KOPT-K1 (cell line): ENCODE measurements around the gene SELL.
"Not testable (repeated sequence)": the region's sequence is repeated elsewhere in the genome, so short reads cannot be mapped to it uniquely, and the experiment has no call there.

Experiments
- H3K27ac ChIP-seq: fragments of 200-600 bp; sonication (generic); 2 replicates; pipeline ENCODE4 v1.5.1; 2016; ENCODE audit warnings: antibody characterized with exemption, mild to moderate bottlenecking, low read depth, low read length; ENCODE audit not compliant: poor library complexity, severe bottlenecking
- H3K36me3 ChIP-seq: fragments of 200-600 bp; sonication (generic); 2 replicates; pipeline ENCODE4 v1.5.1; 2017; ENCODE audit warnings: antibody characterized with exemption, mild to moderate bottlenecking, low read length, moderate library complexity; ENCODE audit not compliant: insufficient read depth
- H3K9me3 ChIP-seq: fragments of 200-600 bp; sonication (generic); 2 replicates; pipeline ENCODE4 v1.5.1; 2017; ENCODE audit warnings: antibody characterized with exemption, low read length, mild to moderate bottlenecking; ENCODE audit not compliant: insufficient read depth, poor library complexity, severe bottlenecking

The SELL gene

GRCh38 chr1:169692756-169693460 lies 18.5 kb downstream of the SELL start:
- Histone ChIP-seq H3K27ac (peak overlapping the region; percentile 96), H3K36me3 (peaks cover 27% of the 10 kb centered on the region), H3K9me3 (no peaks in the 10 kb centered on the region)

DNA sequence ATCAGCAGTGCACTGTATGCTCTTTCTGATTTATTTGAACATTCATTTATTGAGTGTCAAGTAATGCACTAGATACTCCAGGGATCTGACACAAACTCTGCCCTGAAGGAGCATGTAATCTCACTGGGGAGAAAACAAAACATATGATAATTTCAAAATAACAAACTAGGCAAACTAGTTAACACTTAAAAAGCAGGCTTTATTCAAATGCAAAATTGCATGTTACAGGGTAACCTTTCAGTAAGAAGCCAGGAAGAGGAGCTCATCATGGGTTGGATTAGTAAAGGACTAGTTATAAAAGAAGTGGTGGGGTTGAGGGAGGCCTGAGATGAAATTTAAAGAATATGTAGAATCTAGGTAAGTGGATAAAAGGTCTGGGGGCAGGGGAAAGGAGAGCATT lies 20.9 kb downstream of the SELL start:
- H3K27ac ChIP-seq: peak overlapping the region; percentile 96
- no peaks in the 10 kb centered on the region for H3K9me3 ChIP-seq
- H3K36me3 ChIP-seq: peaks cover 22% of the 10 kb centered on the region

DNA sequence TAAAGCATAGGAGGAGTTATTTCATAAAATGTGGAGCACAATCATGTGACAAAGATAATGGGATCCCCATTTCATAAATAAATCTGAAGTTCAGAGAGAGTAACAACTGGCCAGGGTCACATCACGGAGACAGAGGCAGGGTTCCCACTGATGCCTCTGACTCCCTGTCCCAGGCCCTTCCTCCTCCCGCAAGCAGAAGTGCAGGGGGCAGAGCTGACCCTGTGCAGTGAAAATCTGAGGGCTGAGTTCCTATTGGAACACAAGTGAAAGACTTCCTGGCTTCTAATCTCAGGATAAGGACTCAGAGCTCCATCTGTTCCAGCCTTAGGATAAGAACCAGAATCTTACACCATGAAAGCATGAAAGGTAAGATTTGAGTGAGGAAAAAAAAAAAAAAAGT lies 22.0 kb downstream of the SELL start:
- Histone ChIP-seq H3K36me3 (peaks cover 16% of the 10 kb centered on the region), H3K9me3 (no peaks in the 10 kb centered on the region), H3K27ac (peak overlapping the region; percentile 96)

DNA sequence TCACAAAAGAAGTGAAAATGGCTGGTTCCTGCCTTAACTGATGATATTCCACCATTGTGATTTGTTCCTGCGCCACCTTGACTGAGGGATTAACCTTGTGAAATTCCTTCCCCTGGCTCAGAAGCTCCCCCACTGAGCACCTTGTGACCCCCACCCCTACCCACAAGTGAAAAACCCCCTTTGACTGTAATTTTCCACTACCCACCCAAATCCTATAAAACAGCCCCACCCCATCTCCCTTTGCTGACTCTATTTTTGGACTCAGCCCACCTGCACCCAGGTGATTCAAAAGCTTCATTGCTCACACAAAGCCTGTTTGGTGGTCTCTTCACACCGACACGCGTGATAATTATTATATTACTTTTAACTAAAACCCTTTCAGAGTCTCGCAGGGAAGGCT lies 23.0 kb downstream of the SELL start:
- peaks cover 16% of the 10 kb centered on the region for H3K36me3 ChIP-seq
- not testable (repeated sequence) for H3K9me3 ChIP-seq, H3K27ac ChIP-seq

GRCh38 chr1:169683661-169684060 lies 27.8 kb downstream of the SELL start:
- Histone ChIP-seq H3K36me3 (no peaks in the 10 kb centered on the region), H3K27ac (no peak overlapping the region), H3K9me3 (no peaks in the 10 kb centered on the region)

GRCh38 chr1:169683168-169683567 lies 28.3 kb downstream of the SELL start:
- not testable (repeated sequence) for H3K27ac ChIP-seq, H3K36me3 ChIP-seq, H3K9me3 ChIP-seq

- Histone ChIP-seq H3K27ac (no peak overlapping the region), H3K36me3 (no peaks in the 10 kb centered on the region), H3K9me3 (no peaks in the 10 kb centered on the region)
These were observed 29.3 kb downstream of the SELL start for GRCh38 chr1:169682071-169682470.

DNA sequence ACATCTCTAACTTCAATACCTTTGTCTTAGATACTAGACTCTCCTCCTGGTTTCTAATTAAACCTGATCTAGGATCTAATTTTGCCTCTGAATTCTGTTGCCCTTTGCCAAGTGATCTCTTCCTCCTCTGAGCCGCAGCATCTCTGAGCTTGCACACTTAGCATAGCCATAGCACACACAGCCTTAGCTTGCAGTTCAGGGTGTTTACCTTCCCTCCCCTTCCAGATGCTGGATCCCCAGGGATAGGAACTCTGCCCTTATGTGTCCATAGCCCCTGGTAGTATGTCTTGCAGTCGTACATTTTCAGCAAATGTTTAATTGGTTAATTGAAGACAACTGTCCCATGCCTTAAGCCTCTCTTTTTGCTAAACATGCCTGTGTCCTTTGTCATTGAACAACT lies 30.3 kb downstream of the SELL start:
- H3K9me3 ChIP-seq: no peaks in the 10 kb centered on the region
- no peaks in the 10 kb centered on the region for H3K36me3 ChIP-seq
- H3K27ac ChIP-seq: no peak overlapping the region

DNA sequence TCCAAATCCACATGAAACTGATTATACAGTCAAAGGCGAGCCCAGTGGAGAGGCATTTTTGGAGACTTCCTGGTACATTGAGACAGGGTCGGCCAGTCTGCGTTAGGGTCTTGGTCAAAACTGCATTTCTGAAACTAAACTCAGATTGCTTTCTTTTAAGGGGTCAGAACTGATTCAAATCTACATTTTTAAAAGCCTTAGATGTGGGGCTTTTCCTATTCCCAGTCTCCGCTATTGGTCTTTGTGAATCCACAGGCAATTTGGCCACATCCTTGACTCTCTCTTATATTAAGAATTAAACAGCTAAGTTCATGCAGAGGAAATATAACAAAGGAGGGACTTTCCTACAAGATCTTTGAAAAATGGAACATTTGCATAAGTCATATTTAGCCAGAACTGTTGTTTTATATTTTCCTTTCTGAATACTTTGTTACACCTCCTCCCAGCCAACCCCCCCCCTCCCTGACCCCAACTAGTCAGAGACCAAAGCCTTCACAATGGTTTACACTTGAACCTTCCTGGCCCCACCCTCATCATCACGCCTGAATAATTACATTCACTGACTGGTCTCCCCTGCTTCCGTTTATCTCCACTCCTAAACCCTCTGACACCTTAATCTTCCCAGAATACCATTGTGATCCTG lies 30.9 kb downstream of the SELL start:
- no peaks in the 10 kb centered on the region for H3K36me3 ChIP-seq
- H3K9me3 ChIP-seq: no peaks in the 10 kb centered on the region
- no peak overlapping the region for H3K27ac ChIP-seq

- H3K27ac ChIP-seq: no peak overlapping the region
- H3K36me3 ChIP-seq: no peaks in the 10 kb centered on the region
- H3K9me3 ChIP-seq: no peaks in the 10 kb centered on the region
These were observed 31.7 kb downstream of the SELL start for GRCh38 chr1:169679692-169680091.

DNA sequence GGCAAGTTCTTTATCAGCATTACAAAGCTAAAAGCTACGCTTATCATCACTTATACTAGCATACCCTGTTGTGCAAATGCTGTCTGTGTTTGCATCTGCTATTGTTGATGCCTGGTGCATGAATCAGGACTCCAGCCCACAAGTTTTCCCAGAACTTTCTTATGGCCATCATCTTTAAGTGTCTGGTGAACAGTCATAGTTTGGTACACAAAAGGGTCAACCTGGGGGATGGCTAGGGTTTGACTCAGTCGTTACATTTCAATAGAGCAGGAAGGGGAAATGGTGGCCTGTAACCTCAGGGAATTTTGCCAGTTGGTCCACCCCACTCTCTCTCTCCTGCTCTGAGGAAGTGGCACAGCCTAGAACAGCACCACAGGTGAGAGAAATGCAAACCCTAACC lies 35.4 kb downstream of the SELL start:
- Histone ChIP-seq H3K9me3 (peaks cover 11% of the 10 kb centered on the region), H3K27ac (peak overlapping the region; percentile 6), H3K36me3 (no peaks in the 10 kb centered on the region)

GRCh38 chr1:169670836-169671235 lies 40.6 kb downstream of the SELL start:
- Histone ChIP-seq H3K9me3 (peaks cover 19% of the 10 kb centered on the region), H3K36me3 (no peaks in the 10 kb centered on the region), H3K27ac (peak overlapping the region; percentile 33)

DNA sequence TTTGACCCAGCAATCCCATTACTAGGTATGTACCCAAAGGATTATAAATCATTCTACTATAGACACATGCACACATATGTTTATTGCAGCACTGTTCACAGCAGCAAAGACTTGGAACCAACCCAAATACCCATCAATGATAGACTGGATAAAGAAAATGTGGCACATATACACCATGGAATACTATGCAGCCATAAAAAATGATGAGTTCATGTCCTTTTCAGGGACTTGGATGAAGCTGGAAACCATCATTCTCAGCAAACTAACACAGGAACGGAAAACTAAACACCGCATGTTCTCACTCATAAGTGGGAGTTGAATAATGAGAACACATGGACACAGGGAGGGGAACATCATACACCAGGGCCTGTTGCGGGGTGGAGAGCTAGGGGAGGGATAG lies 41.2 kb downstream of the SELL start:
- not testable (repeated sequence) for H3K27ac ChIP-seq, H3K36me3 ChIP-seq
- H3K9me3 ChIP-seq: peaks cover 19% of the 10 kb centered on the region

DNA sequence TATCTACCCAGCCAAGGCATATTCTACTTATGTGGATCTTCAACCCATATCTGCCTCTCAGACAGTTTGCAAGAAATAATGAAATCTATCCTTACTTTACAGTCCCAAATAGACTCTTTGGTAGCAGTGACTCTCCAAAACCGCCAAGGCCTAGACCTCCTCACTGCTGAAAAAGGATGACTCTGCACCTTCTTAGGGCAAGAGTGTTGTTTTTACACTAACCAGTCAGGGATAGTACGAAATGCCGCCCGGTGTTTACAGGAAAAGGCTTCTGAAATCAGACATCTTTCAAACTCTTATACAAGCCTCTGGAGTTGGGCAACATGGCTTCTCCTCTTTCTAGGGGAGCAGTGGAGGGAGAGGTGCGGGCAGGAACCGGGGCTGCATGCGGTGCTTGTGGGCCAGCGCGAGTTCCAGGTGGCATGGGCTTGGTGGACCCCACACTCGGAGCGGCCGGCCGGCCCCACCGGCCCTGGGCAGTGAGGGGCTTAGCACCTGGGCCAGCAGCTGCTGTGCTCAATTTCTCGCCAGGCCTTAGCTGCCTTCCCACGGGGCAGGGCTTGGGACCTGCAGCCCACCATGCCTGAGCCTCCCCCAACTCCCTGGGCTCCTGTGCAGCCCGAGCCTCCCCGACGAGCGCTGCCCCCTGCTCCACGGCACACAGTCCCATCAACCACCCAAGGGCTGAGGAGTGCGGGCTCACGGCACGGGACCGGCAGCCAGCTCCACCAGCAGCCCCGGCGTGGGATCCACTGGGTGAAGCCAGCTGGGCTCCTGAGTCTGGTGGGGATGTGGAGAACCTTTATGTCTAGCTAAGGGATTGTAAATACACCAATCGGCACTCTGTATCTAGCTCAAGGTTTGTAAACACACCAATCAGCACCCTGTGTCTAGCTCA lies 43.5 kb downstream of the SELL start:
- Histone ChIP-seq H3K27ac (peak overlapping the region; percentile 52), H3K9me3 (peaks cover 13% of the 10 kb centered on the region)
- H3K36me3 ChIP-seq: not testable (repeated sequence)

GRCh38 chr1:169667227-169667639 lies 44.2 kb downstream of the SELL start:
- H3K36me3 ChIP-seq: not testable (repeated sequence)
- H3K27ac ChIP-seq: peak overlapping the region; percentile 52
- peaks cover 11% of the 10 kb centered on the region for H3K9me3 ChIP-seq
